NCI-H1436 (cell line): ENCODE measurements around the gene ARHGAP32.
"Not testable (repeated sequence)": the region's sequence is repeated elsewhere in the genome, so short reads cannot be mapped to it uniquely, and the experiment has no call there.

ENCODE experiments used
- DNase-seq: peaks from one replicate; lab custom pipeline; 2025; lab: John Stamatoyannopoulos, UW

The ARHGAP32 gene

GRCh38 chr11:129202646-129203045 lies 10.5 kb upstream of the ARHGAP32 start:
- DNase-seq = no peak

GRCh38 chr11:129195682-129196081 lies 3.6 kb upstream of the ARHGAP32 start:
- DNase-seq = no peak

- DNase-seq = no peak
Observed at GRCh38 chr11:129191649-129192048, 476 bp downstream of the ARHGAP32 start.

GRCh38 chr11:129190087-129190486 lies 2.0 kb downstream of the ARHGAP32 start:
- DNase-seq = no peak

- DNase-seq = no peak
Observed at GRCh38 chr11:129189646-129190045, 2.5 kb downstream of the ARHGAP32 start.

- DNase-seq = not testable (repeated sequence)
Observed at GRCh38 chr11:129185082-129185481, 7.0 kb downstream of the ARHGAP32 start.

GRCh38 chr11:129184581-129184980 lies 7.5 kb downstream of the ARHGAP32 start:
- no peak for DNase-seq

- no peak for DNase-seq
Observed at GRCh38 chr11:129167315-129167714, 24.8 kb downstream of the ARHGAP32 start.

GRCh38 chr11:129163714-129164164 lies 28.4 kb downstream of the ARHGAP32 start:
- no peak for DNase-seq

GRCh38 chr11:129157080-129157479 lies 35.0 kb downstream of the ARHGAP32 start:
- not testable (repeated sequence) for DNase-seq

- no peak for DNase-seq
Observed at GRCh38 chr11:129155745-129156144, 36.4 kb downstream of the ARHGAP32 start.

GRCh38 chr11:129148487-129148886 lies 43.6 kb downstream of the ARHGAP32 start:
- DNase-seq = no peak

- DNase-seq = no peak
Observed at GRCh38 chr11:129146191-129146590, 45.9 kb downstream of the ARHGAP32 start.

GRCh38 chr11:129145276-129145675 lies 46.8 kb downstream of the ARHGAP32 start:
- DNase-seq = no peak

GRCh38 chr11:129144256-129144655 lies 47.9 kb downstream of the ARHGAP32 start:
- no peak for DNase-seq

GRCh38 chr11:129143335-129143734 lies 48.8 kb downstream of the ARHGAP32 start:
- DNase-seq = no peak

GRCh38 chr11:129141748-129142523 lies 50.2 kb downstream of the ARHGAP32 start:
- no peak for DNase-seq

GRCh38 chr11:129131316-129131715 lies 60.8 kb downstream of the ARHGAP32 start:
- no peak for DNase-seq

GRCh38 chr11:129128881-129129620 lies 63.1 kb downstream of the ARHGAP32 start:
- DNase-seq = not testable (repeated sequence)

GRCh38 chr11:129119036-129119435 lies 73.1 kb downstream of the ARHGAP32 start:
- DNase-seq = no peak

- DNase-seq = peak; percentile 8
Observed at GRCh38 chr11:129117595-129118350, 74.4 kb downstream of the ARHGAP32 start.
